Left kidney (tissue), 2 donors: ENCODE data around the gene EPHB2. TPM values are rescaled to one million over a fixed set of nuclear protein-coding genes. Genes with fewer than 3 reads are reported as not detected.
"Not testable (repeated sequence)": the region's sequence is repeated elsewhere in the genome, so short reads cannot be mapped to it uniquely, and the experiment has no call there.

ENCODE experiments used
- DNase-seq: peaks from one replicate; pipeline ENCODE4 v3.0.0-alpha.2; 2013
- polyA plus RNA-seq: library from polyadenylated mRNA; unstranded; fragments of 120-200 nt; gene quantifications from one replicate; pipeline ENCODE4 v1.2.1, GENCODE V29; 2013; ENCODE audit not compliant: insufficient read length

The EPHB2 gene
- polyA plus RNA-seq, 1 donor, result 11.5 TPM

- no peak for DNase-seq
These were observed 204.1 kb downstream of the EPHB2 start for GRCh38 chr1:22914633-22915217.

- DNase-seq, result no peak
These were observed 204.6 kb downstream of the EPHB2 start for GRCh38 chr1:22915231-22915630.

GRCh38 chr1:22915816-22916470, 205.3 kb downstream of the EPHB2 start:
- no peak for DNase-seq

- no peak for DNase-seq
These were observed 205.8 kb downstream of the EPHB2 start for GRCh38 chr1:22916471-22916820.

- DNase-seq, result no peak
These were observed 207.3 kb downstream of the EPHB2 start for GRCh38 chr1:22917989-22918388.

DNA sequence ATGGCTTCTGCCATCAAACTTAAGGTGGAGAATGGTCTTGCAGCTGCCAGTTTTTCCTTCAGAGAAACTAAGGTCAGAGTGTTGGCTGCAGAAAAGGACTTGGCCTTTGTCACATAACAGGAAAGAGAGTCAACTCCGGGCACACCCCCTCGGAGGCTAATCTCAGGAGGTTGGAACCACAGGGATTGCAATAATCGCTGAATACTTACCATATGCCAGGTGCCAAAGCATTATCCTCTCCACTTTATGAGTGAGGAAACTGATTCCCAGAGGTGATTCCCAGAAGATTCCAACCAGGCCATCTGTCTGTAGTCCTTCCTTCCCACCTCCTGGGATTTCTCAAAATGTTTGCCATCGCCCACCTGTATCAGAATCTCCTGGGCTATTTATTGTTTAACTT, 208.0 kb downstream of the EPHB2 start:
- DNase-seq, result no peak

DNA sequence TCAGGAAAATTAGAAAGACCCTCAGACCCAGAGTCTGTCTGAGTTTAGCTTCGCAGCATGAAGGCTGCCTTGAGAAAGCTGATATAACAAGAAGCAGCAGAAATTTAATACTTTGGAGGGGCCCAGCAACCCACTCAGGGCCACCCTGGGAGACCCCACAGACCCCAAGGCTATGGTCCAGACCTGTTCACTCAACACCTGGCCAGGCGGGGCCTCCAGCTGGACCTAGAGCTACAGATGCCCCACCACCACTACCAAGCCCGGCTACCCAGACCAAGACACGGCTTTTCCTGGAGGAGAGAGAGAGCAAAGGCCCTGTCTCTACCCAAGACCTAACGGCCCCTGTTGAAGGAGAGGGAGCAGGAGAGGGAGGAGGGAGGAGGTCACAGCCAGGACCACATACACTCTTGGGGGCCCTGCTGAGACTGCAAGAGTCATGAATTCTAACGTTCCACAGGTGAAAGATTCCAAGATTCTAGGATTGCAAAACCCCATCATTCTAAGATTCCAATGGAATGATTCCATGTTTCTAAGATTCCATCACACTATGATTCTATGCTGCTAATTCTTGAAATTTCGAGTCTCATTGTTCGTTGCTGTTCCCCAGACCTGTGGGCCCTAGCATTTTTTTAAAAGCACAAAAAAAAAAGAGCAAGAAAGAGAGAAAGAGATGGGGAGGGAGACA, 208.8 kb downstream of the EPHB2 start:
- DNase-seq, result no peak

- no peak for DNase-seq
These were observed 209.5 kb downstream of the EPHB2 start for GRCh38 chr1:22920026-22920733.

- DNase-seq, result no peak
These were observed 210.3 kb downstream of the EPHB2 start for GRCh38 chr1:22920734-22921451.

GRCh38 chr1:22921452-22922126, 210.9 kb downstream of the EPHB2 start:
- DNase-seq, result no peak

DNA sequence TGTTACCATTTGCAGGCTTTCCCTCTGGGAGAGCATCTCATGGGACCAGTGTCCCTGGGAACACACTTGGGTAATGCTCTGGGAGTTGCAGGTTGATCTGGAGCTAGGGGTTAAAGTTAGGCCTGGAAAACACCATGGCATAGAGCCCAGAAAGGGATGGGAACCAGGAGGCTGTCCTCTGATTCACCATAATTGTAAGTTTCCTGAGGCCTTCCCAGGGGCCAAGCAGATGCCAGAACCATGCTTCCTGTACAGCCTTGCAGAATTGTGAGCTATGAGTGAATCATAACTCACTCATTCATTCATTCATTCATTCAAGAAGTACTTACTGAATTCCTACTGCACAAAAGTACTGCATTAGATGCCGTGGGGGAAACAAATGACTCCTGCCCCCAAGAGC, 212.0 kb downstream of the EPHB2 start:
- no peak for DNase-seq

DNA sequence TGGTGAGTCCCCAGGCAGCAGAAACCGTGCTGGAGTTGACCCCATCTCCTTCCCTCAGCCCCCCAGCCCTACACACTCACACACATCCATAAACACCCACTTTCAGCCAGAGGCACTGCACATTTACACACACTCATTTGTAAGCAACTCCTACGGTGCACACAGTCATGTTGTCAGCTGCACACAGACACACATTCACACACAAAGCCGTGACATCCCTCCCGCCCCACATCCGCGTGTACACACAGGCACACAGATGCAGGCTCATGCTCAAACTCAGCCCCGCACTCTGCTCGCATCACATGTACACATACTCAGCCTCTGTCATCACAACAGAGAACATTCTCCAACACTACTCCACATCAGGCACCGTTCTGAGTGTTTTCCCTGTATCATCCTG, 214.5 kb downstream of the EPHB2 start:
- no peak for DNase-seq

DNA sequence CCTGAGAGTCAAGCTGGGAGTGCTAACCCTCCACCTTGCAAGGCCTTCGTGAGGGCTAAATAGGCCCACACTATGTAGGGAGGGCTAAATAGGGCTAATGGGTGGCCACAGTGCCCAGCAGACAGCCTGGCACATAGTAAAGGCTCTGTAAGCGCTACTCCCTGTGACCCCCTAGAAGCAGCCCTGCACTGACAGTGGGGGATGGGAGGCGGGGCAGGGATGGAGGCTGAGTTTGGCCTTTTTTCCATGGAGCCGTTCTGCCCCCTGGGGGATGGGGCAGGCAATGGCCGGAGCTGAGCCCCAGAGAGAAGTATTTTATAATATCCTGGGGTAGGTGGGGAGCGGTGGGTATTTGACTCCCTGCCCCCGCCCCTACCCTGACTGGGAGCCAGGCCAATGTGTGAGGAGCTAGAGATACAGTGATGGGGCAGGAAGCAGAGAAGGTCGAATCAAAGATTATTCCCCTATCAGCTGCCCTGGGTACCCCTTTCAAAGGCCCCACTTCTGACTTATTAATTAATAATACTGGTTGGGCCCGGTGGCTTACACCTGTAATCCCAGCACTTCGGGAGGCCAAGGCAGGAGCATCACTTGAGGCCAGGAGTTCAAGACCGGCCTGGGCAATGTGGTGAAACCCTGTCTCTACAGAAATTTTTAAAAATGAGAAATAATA, 219.7 kb downstream of the EPHB2 start:
- no peak for DNase-seq

- no peak for DNase-seq
These were observed 222.3 kb downstream of the EPHB2 start for GRCh38 chr1:22932803-22933470.

- DNase-seq, result no peak
These were observed 224.8 kb downstream of the EPHB2 start for GRCh38 chr1:22935433-22935832.

DNA sequence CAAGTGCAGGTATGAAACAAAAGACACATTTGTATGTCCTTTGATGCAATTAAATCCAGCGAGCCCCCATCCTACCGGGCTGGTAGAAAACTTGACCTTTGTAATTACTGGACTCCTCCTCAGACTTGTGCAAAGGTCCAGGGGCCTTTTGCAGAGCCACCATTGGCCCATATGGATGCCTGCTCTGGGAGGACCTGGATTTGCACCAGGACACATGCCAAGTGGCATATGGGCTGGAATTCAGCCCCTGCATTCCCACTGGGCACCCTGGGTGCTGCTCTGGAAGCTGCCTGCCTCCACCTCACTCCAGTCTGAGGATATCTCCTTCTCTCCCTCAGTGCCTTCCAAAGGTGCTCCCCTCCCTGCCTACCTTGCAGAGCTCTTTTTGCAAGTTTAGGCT, 226.0 kb downstream of the EPHB2 start:
- no peak for DNase-seq

GRCh38 chr1:22941257-22941656, 230.6 kb downstream of the EPHB2 start:
- DNase-seq, result no peak

- no peak for DNase-seq
These were observed 233.9 kb downstream of the EPHB2 start for GRCh38 chr1:22944346-22945055.

DNA sequence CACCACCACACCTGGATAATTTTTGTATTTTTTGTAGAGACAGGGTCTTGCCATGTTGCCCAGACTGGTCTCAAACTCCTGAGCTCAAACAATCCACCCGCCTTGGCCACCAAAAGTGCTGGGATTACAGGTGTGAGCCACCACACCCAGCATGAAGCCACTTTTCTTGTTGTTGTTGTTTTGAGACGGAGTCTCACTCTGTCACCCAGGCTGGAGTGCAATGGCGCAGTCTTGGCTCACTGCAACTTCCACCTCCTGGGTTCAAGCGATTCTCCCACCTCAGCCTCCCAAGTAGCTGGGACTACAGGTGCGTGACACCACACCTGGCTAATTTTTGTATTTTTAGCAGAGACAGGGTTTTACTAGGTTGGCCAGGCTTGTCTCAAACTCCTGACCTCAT, 234.5 kb downstream of the EPHB2 start:
- DNase-seq, result not testable (repeated sequence)

GRCh38 chr1:22949822-22950331, 239.2 kb downstream of the EPHB2 start:
- DNase-seq, result no peak
